ENCODE data around the gene PRR20A. TPM values are rescaled to one million over a fixed set of nuclear protein-coding genes. Genes with fewer than 3 reads are reported as not detected.

The PRR20A gene
- total RNA-seq, 2 experiments from 2014 or later, result not detected

Other genes starting within 250 kb of the PRR20A start
- not detected for gene PRR20B, start 6.6 kb downstream of the PRR20A start, total RNA-seq
- gene PRR20C, start 13.1 kb downstream of the PRR20A start, total RNA-seq, result not detected
- not detected for gene PRR20D, start 19.7 kb downstream of the PRR20A start, total RNA-seq
- gene PRR20E, start 26.3 kb downstream of the PRR20A start, total RNA-seq, result not detected

All from activated CD4-positive, alpha-beta memory T cell treated with anti-CD3 and anti-CD28 coated beads, Interleukin-2, amount 10 ng/mL, durations not matched to agents 7 days and 5 days (primary cell).